HCT116 (cell line): ENCODE data around the gene MAP2K5. TPM values are rescaled to one million over a fixed set of nuclear protein-coding genes. Genes with fewer than 3 reads are reported as not detected.

Experiments used
- ATAC-seq: fragments of 200-7000 bp; cut with Tn5 transposase; 2 replicates; pipeline ENCODE4 v1.9.1; 2020; ENCODE audit warnings: mild to moderate bottlenecking, moderate library complexity
- BruUV-seq: library from RNA; stranded (reverse); fragments of 400-500 nt; replicated peaks from 2 replicates; lab custom pipeline; 2021; lab: Mats Ljungman, UMichigan
- CTCF ChIA-PET: fragments of 300-600 bp; sonication (Branson Sonifier 250); formaldehyde crosslinking; loops from one replicate; lab custom pipeline; 2021; ENCODE audit warnings: antibody characterized with exemption; lab: Charles Lee
- POLR2A ChIA-PET: fragments of 300-600, 350-600 bp; sonication (Branson Sonifier 250); formaldehyde crosslinking; loops from one replicate; lab custom pipeline; 2021; ENCODE audit warnings: antibody characterized with exemption; lab: Charles Lee
- RAD21 ChIA-PET, 2 experiments: fragments of 300-600 bp; sonication (Branson Sonifier 250); formaldehyde crosslinking; loops; one replicate each; lab custom pipeline; 2023; ENCODE audit warnings: low total read pairs in 2 of 2; ENCODE audit not compliant: uncharacterized antibody in 2 of 2, unreplicated experiment in 2 of 2, low non-redundant PET in 1 of 2; lab: Charles Lee
- DNase-seq: peaks from one replicate; pipeline ENCODE4 v3.0.0-alpha.2; 2010; ENCODE audit warnings: low read depth, low spot score
- H2AFZ ChIP-seq: fragments of 200-600 bp; shearing (Covaris generic), sonication (generic); 2 replicates; pipeline ENCODE4 v1.6.1; 2017; ENCODE audit warnings: low read depth, mixed run types, mixed read lengths, antibody characterized with exemption, low read length; ENCODE audit not compliant: poor library complexity, severe bottlenecking
- H3K27ac ChIP-seq: 2 replicates; pipeline ENCODE4 v1.5.1; 2012; ENCODE audit warnings: low read depth, low read length
- H3K27me3 ChIP-seq: fragments of 200-600 bp; sonication (generic); 2 replicates; pipeline ENCODE4 v1.6.1; 2016; ENCODE audit warnings: mixed run types, low read length, mixed read lengths; ENCODE audit not compliant: insufficient read depth
- H3K36me3 ChIP-seq, 2 experiments: fragments of 200-500 bp in 1 of 2; fragments of 200-600 bp in 1 of 2; sonication (Bioruptor generic) in 1 of 2; sonication (generic) in 1 of 2; 2 replicates each; pipeline versions ENCODE4 v1.5.1 to v1.6.1; 2014 to 2016; ENCODE audit warnings: low read length in 2 of 2, inconsistent platforms in 1 of 2, mixed read lengths in 1 of 2, mixed run types in 1 of 2; ENCODE audit not compliant: insufficient read depth in 2 of 2, control insufficient read depth in 1 of 2
- H3K4me1 ChIP-seq, 2 experiments: fragments of 200-600 bp in 1 of 2; sonication (generic) in 1 of 2; 2 replicates each; pipeline versions ENCODE4 v1.5.1 to v1.6.1; 2012 to 2017; ENCODE audit warnings: low read length in 2 of 2, inconsistent platforms in 1 of 2, mild to moderate bottlenecking in 1 of 2, mixed read lengths in 1 of 2, mixed run types in 1 of 2, moderate library complexity in 1 of 2; ENCODE audit not compliant: insufficient read depth in 2 of 2, control insufficient read depth in 1 of 2
- H3K4me2 ChIP-seq: fragments of 200-600 bp; sonication (generic); 2 replicates; pipeline ENCODE4 v1.6.1; 2017; ENCODE audit warnings: mixed run types, low read length, mixed read lengths
- H3K4me3 ChIP-seq, 2 experiments: fragments of 200-600 bp in 1 of 2; sonication (generic) in 1 of 2; replicated peaks in 1 of 2; 2 replicates each; pipeline ENCODE4 v1.5.1; 2011 to 2016; ENCODE audit warnings: low read length in 2 of 2, control low read depth in 1 of 2, low read depth in 1 of 2, mild to moderate bottlenecking in 1 of 2, mixed read lengths in 1 of 2, mixed run types in 1 of 2
- H3K79me2 ChIP-seq: fragments of 200-600 bp; sonication (generic); 2 replicates; pipeline ENCODE4 v1.6.1; 2017; ENCODE audit warnings: mild to moderate bottlenecking, mixed run types, low read length, moderate library complexity, mixed read lengths; ENCODE audit not compliant: insufficient read depth
- H3K9ac ChIP-seq: fragments of 200-600 bp; sonication (generic); 2 replicates; pipeline ENCODE4 v1.6.1; 2016; ENCODE audit warnings: low read length, mixed read lengths
- H3K9me2 ChIP-seq: fragments of 200-600 bp; sonication (generic), shearing (Covaris generic); 2 replicates; pipeline ENCODE4 v1.6.1; 2017; ENCODE audit warnings: mixed run types, mild to moderate bottlenecking, moderate library complexity; ENCODE audit not compliant: insufficient read depth
- H3K9me3 ChIP-seq, 2 experiments: fragments of 200-500 bp in 1 of 2; fragments of 200-600 bp in 1 of 2; sonication (Bioruptor generic) in 1 of 2; sonication (generic) in 1 of 2; 2 replicates each; pipeline ENCODE4 v1.6.1; 2014 to 2017; ENCODE audit warnings: low read length in 2 of 2, mixed read lengths in 2 of 2, inconsistent platforms in 1 of 2, low read depth in 1 of 2, mild to moderate bottlenecking in 1 of 2, mixed run types in 1 of 2, moderate library complexity in 1 of 2; ENCODE audit not compliant: control insufficient read depth in 1 of 2, insufficient read depth in 1 of 2
- H4K20me1 ChIP-seq: fragments of 200-600 bp; sonication (generic), shearing (Covaris generic); 2 replicates; pipeline ENCODE4 v1.6.1; 2017; ENCODE audit warnings: mixed run types, mild to moderate bottlenecking, moderate library complexity; ENCODE audit not compliant: insufficient read depth
- CBX3 ChIP-seq: IDR thresholded peaks from 2 replicates; pipeline ENCODE4 v1.6.1; 2012; ENCODE audit warnings: low read depth
- CEBPB ChIP-seq: IDR thresholded peaks from 2 replicates; pipeline ENCODE4 v1.6.1; 2012; ENCODE audit warnings: low read depth
- ELF1 ChIP-seq: IDR thresholded peaks from 2 replicates; pipeline ENCODE4 v1.6.1; 2012; ENCODE audit warnings: low read depth, borderline replicate concordance
- EZH2 ChIP-seq: fragments of 200-600 bp; sonication (generic); IDR thresholded peaks from 2 replicates; pipeline ENCODE4 v1.6.1; 2017; ENCODE audit warnings: antibody characterized with exemption, mixed run types
- EZH2phosphoT487 ChIP-seq: fragments of 200-600 bp; IDR thresholded peaks from 2 replicates; pipeline ENCODE4 v1.6.1; 2018; ENCODE audit warnings: antibody characterized with exemption, borderline replicate concordance
- JUND ChIP-seq: IDR thresholded peaks from 2 replicates; pipeline ENCODE4 v1.6.1; 2012
- POLR2A ChIP-seq: IDR thresholded peaks from 2 replicates; pipeline ENCODE4 v1.7.0; 2011; ENCODE audit warnings: borderline replicate concordance; ENCODE audit not compliant: insufficient read depth, insufficient read length; ENCODE audit errors: extremely low read depth
- POLR2AphosphoS5 ChIP-seq: IDR thresholded peaks from 2 replicates; pipeline ENCODE4 v1.6.1; 2011; ENCODE audit warnings: mild to moderate bottlenecking, low read depth, low read length, moderate library complexity
- RAD21 ChIP-seq: IDR thresholded peaks from 2 replicates; pipeline ENCODE4 v1.6.1; 2012; ENCODE audit warnings: low read depth, mild to moderate bottlenecking
- SIN3A ChIP-seq: IDR thresholded peaks from 2 replicates; pipeline ENCODE4 v1.6.1; 2012; ENCODE audit warnings: low read depth
- SP1 ChIP-seq: IDR thresholded peaks from 2 replicates; pipeline ENCODE4 v1.6.1; 2012; ENCODE audit warnings: low read depth
- SRF ChIP-seq: IDR thresholded peaks from 2 replicates; pipeline ENCODE4 v1.6.1; 2012; ENCODE audit warnings: low read depth
- TCF7L2 ChIP-seq: IDR thresholded peaks from 2 replicates; pipeline ENCODE4 v1.7.0; 2011; ENCODE audit warnings: borderline replicate concordance, inconsistent platforms; ENCODE audit not compliant: insufficient read depth, insufficient read length; ENCODE audit errors: extremely low read depth
- YY1 ChIP-seq: IDR thresholded peaks from 2 replicates; pipeline ENCODE4 v1.6.1; 2011; ENCODE audit warnings: low read length, low read depth, moderate library complexity, mild to moderate bottlenecking; ENCODE audit not compliant: insufficient replicate concordance; ENCODE audit errors: extremely low read depth
- intact Hi-C: fragments of 100-400 bp; cut with micrococcal nuclease; formaldehyde crosslinking; loops from 2 replicates; pipeline ENCODE4 v1.10.0; 2022
- total RNA-seq: library from RNA; stranded (reverse); gene quantifications from one replicate; pipeline ENCODE4 v1.2.1, GENCODE V29; 2021; ENCODE audit not compliant: unreplicated experiment
- TF ChIP-seq, protein P1 (sequence below): IDR thresholded peaks from 2 replicates; pipeline ENCODE4 v1.6.1; 2012; ENCODE audit warnings: low read depth
- TF ChIP-seq, protein P2 (sequence below), 3 experiments: fragments of 200-600 bp in 1 of 3; sonication (generic) in 1 of 3; IDR thresholded peaks in 2 of 3; conservative IDR thresholded peaks in 1 of 3; 2 replicates each; pipeline ENCODE4 v1.5.1; 2012 to 2017; ENCODE audit warnings: low read depth in 2 of 3, low read length in 2 of 3, antibody characterized with exemption in 1 of 3, borderline replicate concordance in 1 of 3, control low read depth in 1 of 3, mild to moderate bottlenecking in 1 of 3, mixed read lengths in 1 of 3, mixed run types in 1 of 3, moderate library complexity in 1 of 3; ENCODE audit not compliant: insufficient read depth in 1 of 3
- TF ChIP-seq, protein P3 (sequence below): IDR thresholded peaks from 2 replicates; pipeline ENCODE4 v1.6.1; 2012
- TF ChIP-seq, protein P4 (sequence below): IDR thresholded peaks from 2 replicates; pipeline ENCODE4 v1.6.1; 2011; ENCODE audit warnings: mild to moderate bottlenecking, low read length, moderate library complexity; ENCODE audit not compliant: insufficient replicate concordance; ENCODE audit errors: extremely low read depth

MAP2K5 gene
- total RNA-seq, 1 experiment from 2014 or later, result 15.6 TPM

DNA sequence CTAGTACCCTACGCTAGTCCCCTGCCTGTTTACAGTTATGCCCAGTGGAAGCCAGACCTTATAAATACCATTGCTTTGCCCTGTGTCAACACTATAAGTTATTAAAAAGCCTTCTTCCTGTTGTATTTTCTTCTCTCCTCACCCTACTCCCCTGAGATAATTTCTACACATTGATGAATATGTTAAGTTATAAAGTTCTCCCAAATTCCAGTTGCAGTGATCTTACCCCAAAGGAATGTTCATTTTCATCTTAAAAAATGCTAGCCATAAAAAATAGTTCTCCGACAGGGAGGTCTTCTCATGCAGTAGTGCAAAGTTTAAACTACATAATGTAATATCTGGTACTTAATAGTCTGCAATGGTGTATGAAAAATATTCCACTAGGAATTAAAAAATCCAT lies 58.6 kb downstream of the MAP2K5 start:
- POLR2A ChIA-PET, result no interaction called here
- BruUV-seq, result no TSS peak
- Histone ChIP-seq H3K79me2 (no peaks in the 10 kb centered on the region), H3K4me3 (no peak overlapping the region), H3K9me3 (no peaks in the 10 kb centered on the region), H3K4me1 (no peaks in the 10 kb centered on the region)
- RAD21 ChIA-PET, result no interaction called here
- TF ChIP-seq, protein P1, sequence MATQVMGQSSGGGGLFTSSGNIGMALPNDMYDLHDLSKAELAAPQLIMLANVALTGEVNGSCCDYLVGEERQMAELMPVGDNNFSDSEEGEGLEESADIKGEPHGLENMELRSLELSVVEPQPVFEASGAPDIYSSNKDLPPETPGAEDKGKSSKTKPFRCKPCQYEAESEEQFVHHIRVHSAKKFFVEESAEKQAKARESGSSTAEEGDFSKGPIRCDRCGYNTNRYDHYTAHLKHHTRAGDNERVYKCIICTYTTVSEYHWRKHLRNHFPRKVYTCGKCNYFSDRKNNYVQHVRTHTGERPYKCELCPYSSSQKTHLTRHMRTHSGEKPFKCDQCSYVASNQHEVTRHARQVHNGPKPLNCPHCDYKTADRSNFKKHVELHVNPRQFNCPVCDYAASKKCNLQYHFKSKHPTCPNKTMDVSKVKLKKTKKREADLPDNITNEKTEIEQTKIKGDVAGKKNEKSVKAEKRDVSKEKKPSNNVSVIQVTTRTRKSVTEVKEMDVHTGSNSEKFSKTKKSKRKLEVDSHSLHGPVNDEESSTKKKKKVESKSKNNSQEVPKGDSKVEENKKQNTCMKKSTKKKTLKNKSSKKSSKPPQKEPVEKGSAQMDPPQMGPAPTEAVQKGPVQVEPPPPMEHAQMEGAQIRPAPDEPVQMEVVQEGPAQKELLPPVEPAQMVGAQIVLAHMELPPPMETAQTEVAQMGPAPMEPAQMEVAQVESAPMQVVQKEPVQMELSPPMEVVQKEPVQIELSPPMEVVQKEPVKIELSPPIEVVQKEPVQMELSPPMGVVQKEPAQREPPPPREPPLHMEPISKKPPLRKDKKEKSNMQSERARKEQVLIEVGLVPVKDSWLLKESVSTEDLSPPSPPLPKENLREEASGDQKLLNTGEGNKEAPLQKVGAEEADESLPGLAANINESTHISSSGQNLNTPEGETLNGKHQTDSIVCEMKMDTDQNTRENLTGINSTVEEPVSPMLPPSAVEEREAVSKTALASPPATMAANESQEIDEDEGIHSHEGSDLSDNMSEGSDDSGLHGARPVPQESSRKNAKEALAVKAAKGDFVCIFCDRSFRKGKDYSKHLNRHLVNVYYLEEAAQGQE, result no peak
- TF ChIP-seq POLR2AphosphoS5 (no peak), SRF (no peak), CBX3 (no peak), POLR2A (no peak), CEBPB (no peak), EZH2phosphoT487 (no peak), SP1 (no peak), SIN3A (no peak), TCF7L2 (no peak), YY1 (no peak), JUND (no peak), RAD21 (no peak), EZH2 (no peak), ELF1 (no peak)
- TF ChIP-seq, protein P2, sequence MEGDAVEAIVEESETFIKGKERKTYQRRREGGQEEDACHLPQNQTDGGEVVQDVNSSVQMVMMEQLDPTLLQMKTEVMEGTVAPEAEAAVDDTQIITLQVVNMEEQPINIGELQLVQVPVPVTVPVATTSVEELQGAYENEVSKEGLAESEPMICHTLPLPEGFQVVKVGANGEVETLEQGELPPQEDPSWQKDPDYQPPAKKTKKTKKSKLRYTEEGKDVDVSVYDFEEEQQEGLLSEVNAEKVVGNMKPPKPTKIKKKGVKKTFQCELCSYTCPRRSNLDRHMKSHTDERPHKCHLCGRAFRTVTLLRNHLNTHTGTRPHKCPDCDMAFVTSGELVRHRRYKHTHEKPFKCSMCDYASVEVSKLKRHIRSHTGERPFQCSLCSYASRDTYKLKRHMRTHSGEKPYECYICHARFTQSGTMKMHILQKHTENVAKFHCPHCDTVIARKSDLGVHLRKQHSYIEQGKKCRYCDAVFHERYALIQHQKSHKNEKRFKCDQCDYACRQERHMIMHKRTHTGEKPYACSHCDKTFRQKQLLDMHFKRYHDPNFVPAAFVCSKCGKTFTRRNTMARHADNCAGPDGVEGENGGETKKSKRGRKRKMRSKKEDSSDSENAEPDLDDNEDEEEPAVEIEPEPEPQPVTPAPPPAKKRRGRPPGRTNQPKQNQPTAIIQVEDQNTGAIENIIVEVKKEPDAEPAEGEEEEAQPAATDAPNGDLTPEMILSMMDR (IDR thresholded peaks at IDR 0.05 in 2 of 3, conservative IDR thresholded peaks at IDR 0.05 in 1 of 3; ENCODE audit: borderline replicate concordance in 1 of 3, insufficient read depth in 1 of 3, low read depth in 2 of 3, low read length in 2 of 3), result no peak
- TF ChIP-seq, protein P3, sequence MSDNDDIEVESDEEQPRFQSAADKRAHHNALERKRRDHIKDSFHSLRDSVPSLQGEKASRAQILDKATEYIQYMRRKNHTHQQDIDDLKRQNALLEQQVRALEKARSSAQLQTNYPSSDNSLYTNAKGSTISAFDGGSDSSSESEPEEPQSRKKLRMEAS, result no peak
- TF ChIP-seq, protein P4, sequence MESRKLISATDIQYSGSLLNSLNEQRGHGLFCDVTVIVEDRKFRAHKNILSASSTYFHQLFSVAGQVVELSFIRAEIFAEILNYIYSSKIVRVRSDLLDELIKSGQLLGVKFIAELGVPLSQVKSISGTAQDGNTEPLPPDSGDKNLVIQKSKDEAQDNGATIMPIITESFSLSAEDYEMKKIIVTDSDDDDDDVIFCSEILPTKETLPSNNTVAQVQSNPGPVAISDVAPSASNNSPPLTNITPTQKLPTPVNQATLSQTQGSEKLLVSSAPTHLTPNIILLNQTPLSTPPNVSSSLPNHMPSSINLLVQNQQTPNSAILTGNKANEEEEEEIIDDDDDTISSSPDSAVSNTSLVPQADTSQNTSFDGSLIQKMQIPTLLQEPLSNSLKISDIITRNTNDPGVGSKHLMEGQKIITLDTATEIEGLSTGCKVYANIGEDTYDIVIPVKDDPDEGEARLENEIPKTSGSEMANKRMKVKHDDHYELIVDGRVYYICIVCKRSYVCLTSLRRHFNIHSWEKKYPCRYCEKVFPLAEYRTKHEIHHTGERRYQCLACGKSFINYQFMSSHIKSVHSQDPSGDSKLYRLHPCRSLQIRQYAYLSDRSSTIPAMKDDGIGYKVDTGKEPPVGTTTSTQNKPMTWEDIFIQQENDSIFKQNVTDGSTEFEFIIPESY, result no peak
- TF ChIP-seq, all 23 proteins: peak for 0
- H2AFZ ChIP-seq, result no peak overlapping the region
- no peak overlapping the region for H3K27ac ChIP-seq
- no peaks in the 10 kb centered on the region for H3K27me3 ChIP-seq
- no peak for DNase-seq
- H3K9me2 ChIP-seq, result no peaks in the 10 kb centered on the region
- intact Hi-C loops, result no loop called here
- H3K4me2 ChIP-seq, result no peak overlapping the region
- CTCF ChIA-PET, result no interaction called here
- H4K20me1 ChIP-seq, result no peaks in the 10 kb centered on the region
- H3K36me3 ChIP-seq, result no peaks in the 10 kb centered on the region
- H3K9ac ChIP-seq, result no peak overlapping the region
- no peak for ATAC-seq
